ENCODE data around the gene SLC6A7.

DNA sequence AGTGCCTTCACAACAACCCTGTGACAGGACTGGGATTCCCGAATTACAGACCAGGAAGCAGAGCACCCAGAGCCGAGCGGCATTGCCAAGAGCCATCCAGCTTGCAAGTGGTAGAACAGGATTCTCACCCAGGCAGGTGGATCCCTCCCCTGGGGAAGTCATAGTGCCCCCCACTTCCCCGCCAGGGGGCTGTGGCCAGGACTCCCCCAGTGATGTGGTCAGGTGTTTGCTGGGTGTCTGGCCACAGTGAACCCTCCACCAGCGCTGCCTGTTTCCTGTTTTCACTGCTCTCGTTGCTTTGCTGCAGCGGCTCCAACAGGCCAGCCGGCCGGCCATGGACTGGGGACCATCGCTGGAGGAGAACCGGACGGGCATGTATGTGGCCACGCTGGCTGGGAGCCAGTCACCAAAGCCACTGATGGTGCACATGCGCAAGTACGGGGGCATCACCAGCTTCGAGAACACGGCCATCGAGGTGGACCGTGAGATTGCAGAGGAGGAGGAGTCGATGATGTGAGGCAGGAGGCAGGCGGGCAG is 19.3 kb downstream of the SLC6A7 start:
- TF ChIP-seq, protein P1, sequence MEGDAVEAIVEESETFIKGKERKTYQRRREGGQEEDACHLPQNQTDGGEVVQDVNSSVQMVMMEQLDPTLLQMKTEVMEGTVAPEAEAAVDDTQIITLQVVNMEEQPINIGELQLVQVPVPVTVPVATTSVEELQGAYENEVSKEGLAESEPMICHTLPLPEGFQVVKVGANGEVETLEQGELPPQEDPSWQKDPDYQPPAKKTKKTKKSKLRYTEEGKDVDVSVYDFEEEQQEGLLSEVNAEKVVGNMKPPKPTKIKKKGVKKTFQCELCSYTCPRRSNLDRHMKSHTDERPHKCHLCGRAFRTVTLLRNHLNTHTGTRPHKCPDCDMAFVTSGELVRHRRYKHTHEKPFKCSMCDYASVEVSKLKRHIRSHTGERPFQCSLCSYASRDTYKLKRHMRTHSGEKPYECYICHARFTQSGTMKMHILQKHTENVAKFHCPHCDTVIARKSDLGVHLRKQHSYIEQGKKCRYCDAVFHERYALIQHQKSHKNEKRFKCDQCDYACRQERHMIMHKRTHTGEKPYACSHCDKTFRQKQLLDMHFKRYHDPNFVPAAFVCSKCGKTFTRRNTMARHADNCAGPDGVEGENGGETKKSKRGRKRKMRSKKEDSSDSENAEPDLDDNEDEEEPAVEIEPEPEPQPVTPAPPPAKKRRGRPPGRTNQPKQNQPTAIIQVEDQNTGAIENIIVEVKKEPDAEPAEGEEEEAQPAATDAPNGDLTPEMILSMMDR (IDR thresholded peaks at IDR 0.05): no peak
- TF ChIP-seq, protein P2, sequence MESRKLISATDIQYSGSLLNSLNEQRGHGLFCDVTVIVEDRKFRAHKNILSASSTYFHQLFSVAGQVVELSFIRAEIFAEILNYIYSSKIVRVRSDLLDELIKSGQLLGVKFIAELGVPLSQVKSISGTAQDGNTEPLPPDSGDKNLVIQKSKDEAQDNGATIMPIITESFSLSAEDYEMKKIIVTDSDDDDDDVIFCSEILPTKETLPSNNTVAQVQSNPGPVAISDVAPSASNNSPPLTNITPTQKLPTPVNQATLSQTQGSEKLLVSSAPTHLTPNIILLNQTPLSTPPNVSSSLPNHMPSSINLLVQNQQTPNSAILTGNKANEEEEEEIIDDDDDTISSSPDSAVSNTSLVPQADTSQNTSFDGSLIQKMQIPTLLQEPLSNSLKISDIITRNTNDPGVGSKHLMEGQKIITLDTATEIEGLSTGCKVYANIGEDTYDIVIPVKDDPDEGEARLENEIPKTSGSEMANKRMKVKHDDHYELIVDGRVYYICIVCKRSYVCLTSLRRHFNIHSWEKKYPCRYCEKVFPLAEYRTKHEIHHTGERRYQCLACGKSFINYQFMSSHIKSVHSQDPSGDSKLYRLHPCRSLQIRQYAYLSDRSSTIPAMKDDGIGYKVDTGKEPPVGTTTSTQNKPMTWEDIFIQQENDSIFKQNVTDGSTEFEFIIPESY (IDR thresholded peaks at IDR 0.05; ENCODE audit: borderline replicate concordance, low read depth): no peak
- no peak for TF ChIP-seq TCF12 (IDR thresholded peaks at IDR 0.05)
- no peak for TF ChIP-seq EP300 (IDR thresholded peaks at IDR 0.05; ENCODE audit: borderline replicate concordance in 1 of 2, low read depth in 1 of 2, low read length in 1 of 2)
- TF ChIP-seq, protein P3, sequence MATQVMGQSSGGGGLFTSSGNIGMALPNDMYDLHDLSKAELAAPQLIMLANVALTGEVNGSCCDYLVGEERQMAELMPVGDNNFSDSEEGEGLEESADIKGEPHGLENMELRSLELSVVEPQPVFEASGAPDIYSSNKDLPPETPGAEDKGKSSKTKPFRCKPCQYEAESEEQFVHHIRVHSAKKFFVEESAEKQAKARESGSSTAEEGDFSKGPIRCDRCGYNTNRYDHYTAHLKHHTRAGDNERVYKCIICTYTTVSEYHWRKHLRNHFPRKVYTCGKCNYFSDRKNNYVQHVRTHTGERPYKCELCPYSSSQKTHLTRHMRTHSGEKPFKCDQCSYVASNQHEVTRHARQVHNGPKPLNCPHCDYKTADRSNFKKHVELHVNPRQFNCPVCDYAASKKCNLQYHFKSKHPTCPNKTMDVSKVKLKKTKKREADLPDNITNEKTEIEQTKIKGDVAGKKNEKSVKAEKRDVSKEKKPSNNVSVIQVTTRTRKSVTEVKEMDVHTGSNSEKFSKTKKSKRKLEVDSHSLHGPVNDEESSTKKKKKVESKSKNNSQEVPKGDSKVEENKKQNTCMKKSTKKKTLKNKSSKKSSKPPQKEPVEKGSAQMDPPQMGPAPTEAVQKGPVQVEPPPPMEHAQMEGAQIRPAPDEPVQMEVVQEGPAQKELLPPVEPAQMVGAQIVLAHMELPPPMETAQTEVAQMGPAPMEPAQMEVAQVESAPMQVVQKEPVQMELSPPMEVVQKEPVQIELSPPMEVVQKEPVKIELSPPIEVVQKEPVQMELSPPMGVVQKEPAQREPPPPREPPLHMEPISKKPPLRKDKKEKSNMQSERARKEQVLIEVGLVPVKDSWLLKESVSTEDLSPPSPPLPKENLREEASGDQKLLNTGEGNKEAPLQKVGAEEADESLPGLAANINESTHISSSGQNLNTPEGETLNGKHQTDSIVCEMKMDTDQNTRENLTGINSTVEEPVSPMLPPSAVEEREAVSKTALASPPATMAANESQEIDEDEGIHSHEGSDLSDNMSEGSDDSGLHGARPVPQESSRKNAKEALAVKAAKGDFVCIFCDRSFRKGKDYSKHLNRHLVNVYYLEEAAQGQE (IDR thresholded peaks at IDR 0.05; ENCODE audit: low read depth, low read length): no peak
- no peak for TF ChIP-seq RFX5 (IDR thresholded peaks at IDR 0.05; ENCODE audit: low read length)
- TF ChIP-seq, protein P4, sequence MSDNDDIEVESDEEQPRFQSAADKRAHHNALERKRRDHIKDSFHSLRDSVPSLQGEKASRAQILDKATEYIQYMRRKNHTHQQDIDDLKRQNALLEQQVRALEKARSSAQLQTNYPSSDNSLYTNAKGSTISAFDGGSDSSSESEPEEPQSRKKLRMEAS (IDR thresholded peaks at IDR 0.05; ENCODE audit: low read depth): no peak
